Panc1 (cell line): Measurements from ENCODE around the gene PUDP. TPM values are rescaled to one million over a fixed set of nuclear protein-coding genes. Genes with fewer than 3 reads are reported as not detected.

Experiments used
- ATAC-seq: fragments of 200-7000 bp; cut with Tn5 transposase; 2 replicates; pipeline ENCODE4 v1.9.1; 2020; ENCODE audit warnings: mild to moderate bottlenecking, moderate library complexity
- BruUV-seq: library from RNA; stranded (reverse); fragments of 400-500 nt; replicated peaks from 2 replicates; lab custom pipeline; 2021; lab: Mats Ljungman, UMichigan
- CTCF ChIA-PET: fragments of 300-600 bp; sonication (Branson Sonifier 250); formaldehyde crosslinking; loops from one replicate; lab custom pipeline; 2022; ENCODE audit warnings: antibody characterized with exemption; lab: Charles Lee
- POLR2A ChIA-PET: fragments of 300-600 bp; sonication (Branson Sonifier 250); formaldehyde crosslinking; loops from one replicate; lab custom pipeline; 2022; ENCODE audit warnings: antibody characterized with exemption; lab: Charles Lee
- DNase-seq: peaks from one replicate; pipeline ENCODE4 v3.0.0-alpha.2; 2010; ENCODE audit warnings: low read depth, low spot score
- H3K27ac ChIP-seq: 2 replicates; pipeline ENCODE4 v1.5.1; 2011; ENCODE audit warnings: mild to moderate bottlenecking, low read length, inconsistent platforms
- H3K27me3 ChIP-seq: fragments of 200-500 bp; sonication (Bioruptor generic); 2 replicates; pipeline ENCODE4 v1.6.0; 2014; ENCODE audit warnings: low read length, inconsistent platforms; ENCODE audit not compliant: control insufficient read depth, insufficient read depth
- H3K36me3 ChIP-seq: fragments of 200-500 bp; sonication (Bioruptor generic); 2 replicates; pipeline ENCODE4 v1.5.1; 2014; ENCODE audit warnings: inconsistent platforms, mild to moderate bottlenecking, low read length, moderate library complexity; ENCODE audit not compliant: control insufficient read depth, insufficient read depth
- H3K4me1 ChIP-seq: 2 replicates; pipeline ENCODE4 v1.5.1; 2011; ENCODE audit warnings: inconsistent platforms, mild to moderate bottlenecking, low read length, moderate library complexity; ENCODE audit not compliant: control insufficient read depth, insufficient read depth
- H3K4me3 ChIP-seq, 2 experiments: 2 replicates each; pipeline ENCODE4 v1.5.1; 2011 to 2012; ENCODE audit warnings: low read depth in 2 of 2, low read length in 2 of 2, mild to moderate bottlenecking in 2 of 2, inconsistent platforms in 1 of 2, moderate library complexity in 1 of 2
- H3K9me3 ChIP-seq: fragments of 200-500 bp; sonication (Bioruptor generic); 2 replicates; pipeline ENCODE4 v1.5.1; 2014; ENCODE audit warnings: low read depth, mild to moderate bottlenecking, inconsistent platforms, low read length, moderate library complexity; ENCODE audit not compliant: control insufficient read depth, insufficient read depth
- CTCF ChIP-seq: fragments of 450-650 bp; IDR thresholded peaks from 2 replicates; pipeline ENCODE4 v1.5.1; 2017; ENCODE audit warnings: mild to moderate bottlenecking
- POLR2AphosphoS5 ChIP-seq: IDR thresholded peaks from 2 replicates; pipeline ENCODE4 v1.6.1; 2012; ENCODE audit warnings: mild to moderate bottlenecking, low read depth, low read length, moderate library complexity
- REST ChIP-seq, 2 experiments: IDR thresholded peaks; 2 replicates each; pipeline ENCODE4 v1.6.1; 2011 to 2012; ENCODE audit warnings: low read depth in 2 of 2, control low read depth in 1 of 2, low read length in 1 of 2, mild to moderate bottlenecking in 1 of 2, moderate library complexity in 1 of 2; ENCODE audit not compliant: insufficient read depth in 1 of 2
- SIN3A ChIP-seq: IDR thresholded peaks from 2 replicates; pipeline ENCODE4 v1.6.1; 2012; ENCODE audit warnings: low read depth, mild to moderate bottlenecking, low read length, moderate library complexity, borderline replicate concordance; ENCODE audit not compliant: insufficient read depth
- TCF7L2 ChIP-seq: IDR thresholded peaks from 2 replicates; pipeline ENCODE4 v1.6.1; 2011; ENCODE audit warnings: mild to moderate bottlenecking, low read depth, low read length, inconsistent platforms
- in situ Hi-C: cut with HindIII; loops from 2 replicates; pipeline ENCODE4 v1.10.0; 2016; ENCODE audit warnings: low sequenced_read_pairs, low pct_unique_long_range_greater_than_20kb
- intact Hi-C: fragments of 100-400 bp; cut with micrococcal nuclease; formaldehyde crosslinking; loops from one replicate; pipeline ENCODE4 v1.10.0; 2022; ENCODE audit not compliant: unreplicated experiment
- total RNA-seq: library from RNA; stranded (reverse); gene quantifications from one replicate; pipeline ENCODE4 v1.2.1, GENCODE V29; 2021; ENCODE audit not compliant: unreplicated experiment

PUDP gene
- total RNA-seq, 1 experiment from 2014 or later: 14.2 TPM

- ATAC-seq (no peak), DNase-seq (no peak)
- no peak for TF ChIP-seq REST (IDR thresholded peaks at IDR 0.05; ENCODE audit: insufficient read depth in 1 of 2, low read depth in 2 of 2, low read length in 1 of 2)
- no peak for TF ChIP-seq SIN3A
- TF ChIP-seq TCF7L2: no peak
- TF ChIP-seq CTCF: no peak
- TF ChIP-seq POLR2AphosphoS5: no peak
- no peak overlapping the region for H3K4me3 ChIP-seq
- H3K27ac ChIP-seq: no peak overlapping the region
- ChIA-PET CTCF (no interaction called here), POLR2A (no interaction called here)
- H3K4me1 ChIP-seq: no peaks in the 10 kb centered on the region
- intact Hi-C loops (no loop called here), in situ Hi-C loops (no loop called here)
- no peaks in the 10 kb centered on the region for H3K27me3 ChIP-seq
- no peaks in the 10 kb centered on the region for H3K9me3 ChIP-seq
- no TSS peak for BruUV-seq
- H3K36me3 ChIP-seq: no peaks in the 10 kb centered on the region
Observed at GRCh38 chrX:7168371-7168770, 20.4 kb upstream of the PUDP start.

- intact Hi-C loops (no loop called here), in situ Hi-C loops (no loop called here)
- Histone ChIP-seq H3K27ac (no peak overlapping the region), H3K36me3 (no peaks in the 10 kb centered on the region), H3K9me3 (no peaks in the 10 kb centered on the region), H3K4me3 (no peak overlapping the region), H3K4me1 (no peaks in the 10 kb centered on the region), H3K27me3 (no peaks in the 10 kb centered on the region)
- ChIA-PET CTCF (no interaction called here), POLR2A (no interaction called here)
- BruUV-seq: no TSS peak
- no peak for ATAC-seq
- no peak for TF ChIP-seq SIN3A
- no peak for TF ChIP-seq CTCF
- no peak for TF ChIP-seq POLR2AphosphoS5
- no peak for TF ChIP-seq REST (IDR thresholded peaks at IDR 0.05; ENCODE audit: insufficient read depth in 1 of 2, low read depth in 2 of 2, low read length in 1 of 2)
- TF ChIP-seq TCF7L2: no peak
- DNase-seq: no peak
Observed at GRCh38 chrX:7164174-7164573, 16.2 kb upstream of the PUDP start.
